ENCODE data around the gene DACH1. TPM values are rescaled to one million over a fixed set of nuclear protein-coding genes. Genes with fewer than 3 reads are reported as not detected.

Gene DACH1
- total RNA-seq, 1 experiment from 2014 or later, result 0.14 TPM

GRCh38 chr13:71583581-71583980 lies 283.4 kb downstream of the DACH1 start:
- BruUV-seq (replicated peaks), result no TSS peak
- no peak overlapping the region for H3K27ac Mint-ChIP-seq (ENCODE audit: unreplicated experiment)
- CTCF ChIA-PET, result no interaction called here
- H3K4me3 Mint-ChIP-seq (ENCODE audit: low read depth, unreplicated experiment), result no peak overlapping the region
- no peak for DNase-seq
- no peak for TF ChIP-seq CTCF (IDR thresholded peaks at IDR 0.05; ENCODE audit: unreplicated experiment)
- no peaks in the 10 kb centered on the region for H3K36me3 Mint-ChIP-seq (ENCODE audit: insufficient read depth, unreplicated experiment)
- H3K9me3 Mint-ChIP-seq (ENCODE audit: low read depth, unreplicated experiment), result no peaks in the 10 kb centered on the region
- no peaks in the 10 kb centered on the region for H3K27me3 Mint-ChIP-seq (ENCODE audit: unreplicated experiment)
- no peaks in the 10 kb centered on the region for H3K4me1 Mint-ChIP-seq (ENCODE audit: low read depth, unreplicated experiment)
- intact Hi-C loops (cut with micrococcal nuclease; ENCODE audit: unreplicated experiment), result no loop called here

GRCh38 chr13:71580614-71581013 lies 286.4 kb downstream of the DACH1 start:
- Mint-ChIP-seq H3K9me3 (ENCODE audit: low read depth, unreplicated experiment) (no peaks in the 10 kb centered on the region), H3K27me3 (ENCODE audit: unreplicated experiment) (no peaks in the 10 kb centered on the region), H3K36me3 (ENCODE audit: insufficient read depth, unreplicated experiment) (no peaks in the 10 kb centered on the region), H3K4me1 (ENCODE audit: low read depth, unreplicated experiment) (no peaks in the 10 kb centered on the region), H3K4me3 (ENCODE audit: low read depth, unreplicated experiment) (no peak overlapping the region), H3K27ac (ENCODE audit: unreplicated experiment) (no peak overlapping the region)
- no peak for DNase-seq
- BruUV-seq (replicated peaks), result no TSS peak
- CTCF ChIA-PET, result no interaction called here
- intact Hi-C loops (cut with micrococcal nuclease; ENCODE audit: unreplicated experiment), result no loop called here
- TF ChIP-seq CTCF (IDR thresholded peaks at IDR 0.05; ENCODE audit: unreplicated experiment), result no peak

GRCh38 chr13:71578048-71578447 lies 289.0 kb downstream of the DACH1 start:
- H3K4me1 Mint-ChIP-seq (ENCODE audit: low read depth, unreplicated experiment), result no peaks in the 10 kb centered on the region
- intact Hi-C loops (cut with micrococcal nuclease; ENCODE audit: unreplicated experiment), result no loop called here
- no peak overlapping the region for H3K4me3 Mint-ChIP-seq (ENCODE audit: low read depth, unreplicated experiment)
- no peaks in the 10 kb centered on the region for H3K27me3 Mint-ChIP-seq (ENCODE audit: unreplicated experiment)
- DNase-seq, result no peak
- CTCF ChIA-PET, result no interaction called here
- no TSS peak for BruUV-seq (replicated peaks)
- H3K36me3 Mint-ChIP-seq (ENCODE audit: insufficient read depth, unreplicated experiment), result no peaks in the 10 kb centered on the region
- H3K9me3 Mint-ChIP-seq (ENCODE audit: low read depth, unreplicated experiment), result no peaks in the 10 kb centered on the region
- TF ChIP-seq CTCF (IDR thresholded peaks at IDR 0.05; ENCODE audit: unreplicated experiment), result no peak
- no peak overlapping the region for H3K27ac Mint-ChIP-seq (ENCODE audit: unreplicated experiment)

GRCh38 chr13:71577127-71577526 lies 289.9 kb downstream of the DACH1 start:
- Mint-ChIP-seq H3K36me3 (ENCODE audit: insufficient read depth, unreplicated experiment) (no peaks in the 10 kb centered on the region), H3K4me1 (ENCODE audit: low read depth, unreplicated experiment) (no peaks in the 10 kb centered on the region), H3K27ac (ENCODE audit: unreplicated experiment) (no peak overlapping the region), H3K4me3 (ENCODE audit: low read depth, unreplicated experiment) (no peak overlapping the region), H3K27me3 (ENCODE audit: unreplicated experiment) (no peaks in the 10 kb centered on the region), H3K9me3 (ENCODE audit: low read depth, unreplicated experiment) (no peaks in the 10 kb centered on the region)
- CTCF ChIA-PET, result no interaction called here
- intact Hi-C loops (cut with micrococcal nuclease; ENCODE audit: unreplicated experiment), result no loop called here
- BruUV-seq (replicated peaks), result no TSS peak
- no peak for DNase-seq
- TF ChIP-seq CTCF (IDR thresholded peaks at IDR 0.05; ENCODE audit: unreplicated experiment), result no peak

GRCh38 chr13:71576571-71576970 lies 290.4 kb downstream of the DACH1 start:
- H3K4me1 Mint-ChIP-seq (ENCODE audit: low read depth, unreplicated experiment), result no peaks in the 10 kb centered on the region
- no TSS peak for BruUV-seq (replicated peaks)
- H3K9me3 Mint-ChIP-seq (ENCODE audit: low read depth, unreplicated experiment), result no peaks in the 10 kb centered on the region
- no peak for TF ChIP-seq CTCF (IDR thresholded peaks at IDR 0.05; ENCODE audit: unreplicated experiment)
- H3K27me3 Mint-ChIP-seq (ENCODE audit: unreplicated experiment), result no peaks in the 10 kb centered on the region
- intact Hi-C loops (cut with micrococcal nuclease; ENCODE audit: unreplicated experiment), result no loop called here
- H3K36me3 Mint-ChIP-seq (ENCODE audit: insufficient read depth, unreplicated experiment), result no peaks in the 10 kb centered on the region
- CTCF ChIA-PET, result no interaction called here
- H3K27ac Mint-ChIP-seq (ENCODE audit: unreplicated experiment), result no peak overlapping the region
- no peak for DNase-seq
- H3K4me3 Mint-ChIP-seq (ENCODE audit: low read depth, unreplicated experiment), result no peak overlapping the region

All from Calu3 (cell line).